A549 treated with Hydrocortisone at 1 μM for 4 hours (cell line): ENCODE measurements around the gene VCPKMT. TPM values are rescaled to one million over a fixed set of nuclear protein-coding genes. Genes with fewer than 3 reads are reported as not detected.

Experiments used
- total RNA-seq: library from RNA; stranded (reverse); fragments of 200-300 nt; extraction: Qiagen RNA extraction; gene quantifications from 5 replicates; pipeline ENCODE4 v1.2.3, GENCODE V29; 2022

VCPKMT gene
- 8.3 to 10.1 TPM (median 9.1 TPM) in 5 replicates for total RNA-seq

DNA sequence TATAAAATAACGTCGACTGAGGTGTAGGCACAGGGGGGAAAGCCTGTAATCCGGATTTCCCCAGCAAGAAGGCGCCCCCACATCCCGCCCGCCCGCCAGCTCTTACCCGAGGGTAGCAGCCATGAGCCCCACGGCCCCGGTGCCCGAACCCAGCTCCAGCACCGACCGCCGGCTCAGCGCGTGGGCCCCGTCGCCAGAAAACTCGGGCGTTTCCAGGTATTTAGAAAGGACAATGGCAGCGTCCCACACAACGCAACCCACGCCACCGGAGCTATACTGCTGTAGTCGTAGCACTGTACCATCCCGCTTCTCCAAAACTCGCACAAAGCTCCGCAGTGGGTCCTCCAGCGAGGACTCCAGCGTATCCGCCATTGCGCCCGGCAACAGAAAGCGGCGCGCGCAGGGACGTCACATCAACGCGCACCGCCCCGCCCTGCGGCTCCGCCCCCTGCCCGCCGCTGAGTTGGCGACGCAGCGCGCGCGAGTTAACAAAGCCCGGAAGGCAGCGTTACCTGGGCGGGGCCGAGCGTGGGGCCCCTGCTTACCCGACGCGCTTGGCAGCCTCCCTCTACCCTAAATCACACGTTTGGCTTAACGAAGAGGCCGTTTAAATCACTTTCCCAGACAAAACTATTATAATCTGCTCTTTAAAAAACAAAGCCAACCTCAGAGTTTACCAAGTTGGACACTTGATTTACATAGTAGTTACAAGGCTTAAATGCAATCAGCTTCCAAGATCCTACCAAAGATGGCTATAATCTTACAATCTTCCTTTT, at the start of gene VCPKMT:
Gene VCPKMT, minus strand, starts transcription at position 392 of the 776 bp plus-strand sequence. Its CDS starts 20 bp downstream, at position 372.

Other genes with a start within 250 kb of the VCPKMT start
- gene ARF6, start 223.5 kb downstream of the VCPKMT start, total RNA-seq = 74.2 to 91.5 TPM (median 84.5 TPM) in 5 replicates
- 7.8 to 13.9 TPM (median 11.6 TPM) in 5 replicates for gene SOS2, start 115.0 kb upstream of the VCPKMT start, total RNA-seq
- 8.3 to 12.3 TPM (median 10.0 TPM) in 5 replicates for gene L2HGDH, start 195.7 kb upstream of the VCPKMT start, total RNA-seq
- gene DMAC2L, start 195.8 kb upstream of the VCPKMT start, total RNA-seq = 11.4 to 13.2 TPM (median 12.0 TPM) in 5 replicates